ENCODE results near the gene FASTKD3.

DNA sequence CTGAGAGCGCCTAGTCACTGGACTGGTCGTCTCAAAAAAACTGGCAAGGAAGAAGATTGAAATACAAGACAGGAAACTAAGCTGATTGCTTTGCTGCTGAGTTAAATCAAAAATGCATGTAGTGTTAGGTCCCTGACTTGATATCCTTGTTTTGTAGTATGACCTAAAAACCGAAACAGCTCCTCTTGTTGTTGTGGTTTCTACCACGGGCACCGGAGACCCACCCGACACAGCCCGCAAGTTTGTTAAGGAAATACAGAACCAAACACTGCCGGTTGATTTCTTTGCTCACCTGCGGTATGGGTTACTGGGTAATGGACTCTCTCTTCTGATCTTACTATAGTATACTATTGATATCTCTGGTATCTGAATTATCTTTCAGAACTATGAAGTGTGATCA, 4.4 kb upstream of the FASTKD3 start:
- TF ChIP-seq EZH2phosphoT487 (IDR thresholded peaks at IDR 0.05; ENCODE audit: insufficient read depth, low read depth) (no peak), EZH2 (IDR thresholded peaks at IDR 0.05; ENCODE audit: insufficient read depth, poor library complexity, severe bottlenecking) (no peak)

All from GM23248 (cell line).